ENCODE results near the gene S1PR1.
A peak's percentile ranks its signal among the peaks of the same experiment; 100 is the strongest.
"Not testable (repeated sequence)": the region's sequence is repeated elsewhere in the genome, so short reads cannot be mapped to it uniquely, and the experiment has no call there.

S1PR1 gene

GRCh38 chr1:101232182-101232581, 4.6 kb upstream of the S1PR1 start:
- not testable (repeated sequence) for ATAC-seq (replicated peaks); H3K27me3 Mint-ChIP-seq; DNase-seq; H3K9me3 Mint-ChIP-seq; H3K4me3 Mint-ChIP-seq
- Mint-ChIP-seq H3K4me1 (ENCODE audit: low read depth in 2 of 2) (peaks cover 27 to 46% of the 10 kb centered on the region in 2 donors), H3K36me3 (ENCODE audit: insufficient read depth) (peaks cover 25% of the 10 kb centered on the region), H3K27ac (peak overlapping the region in 1 of 2 donors; percentile 63)

GRCh38 chr1:101233495-101233894, 3.3 kb upstream of the S1PR1 start:
- H3K27ac Mint-ChIP-seq = peak overlapping the region; percentile 69 to 98
- ATAC-seq (replicated peaks) = no peak
- peaks cover 27 to 43% of the 10 kb centered on the region in 2 donors for H3K4me1 Mint-ChIP-seq (ENCODE audit: low read depth in 2 of 2)

GRCh38 chr1:101235216-101235695, 1.6 kb upstream of the S1PR1 start:
- Mint-ChIP-seq H3K4me1 (ENCODE audit: low read depth in 2 of 2) (peaks cover 44 to 61% of the 10 kb centered on the region in 2 donors), H3K36me3 (ENCODE audit: insufficient read depth) (peaks cover 56% of the 10 kb centered on the region), H3K4me3 (peak overlapping the region; percentile 99), H3K27me3 (no peaks in the 10 kb centered on the region), H3K9me3 (no peaks in the 10 kb centered on the region), H3K27ac (peak overlapping the region; percentile 98 to 99)
- ATAC-seq (replicated peaks) = peak; percentile 11
- peak; percentile 15 to 26 (median 16) for DNase-seq

More at GRCh38 chr1:101233495-101233894, 3.3 kb upstream of the S1PR1 start:
- no peaks in the 10 kb centered on the region for H3K9me3 Mint-ChIP-seq
- peaks cover 38% of the 10 kb centered on the region for H3K36me3 Mint-ChIP-seq (ENCODE audit: insufficient read depth)
- no peaks in the 10 kb centered on the region for H3K27me3 Mint-ChIP-seq
- DNase-seq = no peak
- H3K4me3 Mint-ChIP-seq = peak overlapping the region in 1 of 2 donors; percentile 22

GRCh38 chr1:101235696-101236515, 913 bp upstream of the S1PR1 start:
- peak overlapping the region; percentile 98 to 99 for H3K27ac Mint-ChIP-seq
- ATAC-seq (replicated peaks) (peak; percentile 41), DNase-seq (peak; percentile 56 to 62 (median 58))
- peak overlapping the region; percentile 99 for H3K4me3 Mint-ChIP-seq
- no peaks in the 10 kb centered on the region for H3K9me3 Mint-ChIP-seq
- H3K36me3 Mint-ChIP-seq (ENCODE audit: insufficient read depth) = peaks cover 62% of the 10 kb centered on the region
- H3K27me3 Mint-ChIP-seq = no peaks in the 10 kb centered on the region
- peaks cover 42 to 62% of the 10 kb centered on the region in 2 donors for H3K4me1 Mint-ChIP-seq (ENCODE audit: low read depth in 2 of 2)

GRCh38 chr1:101237229-101237837, 514 bp downstream of the S1PR1 start:
- Mint-ChIP-seq H3K9me3 (no peaks in the 10 kb centered on the region), H3K27ac (peak overlapping the region; percentile 98 to 99), H3K4me3 (peak overlapping the region; percentile 99), H3K27me3 (no peaks in the 10 kb centered on the region), H3K36me3 (ENCODE audit: insufficient read depth) (peaks cover 77% of the 10 kb centered on the region), H3K4me1 (ENCODE audit: low read depth in 2 of 2) (peaks cover 45 to 65% of the 10 kb centered on the region in 2 donors)
- DNase-seq = peak in 2 of 3 experiments; percentile 12 to 26
- no peak for ATAC-seq (replicated peaks)

GRCh38 chr1:101238031-101238628, 1.3 kb downstream of the S1PR1 start:
- DNase-seq = peak in 2 of 3 experiments; percentile 30 to 38
- H3K9me3 Mint-ChIP-seq = no peaks in the 10 kb centered on the region
- H3K27ac Mint-ChIP-seq = peak overlapping the region; percentile 98 to 99
- H3K4me3 Mint-ChIP-seq = peak overlapping the region; percentile 99
- peaks cover 84% of the 10 kb centered on the region for H3K36me3 Mint-ChIP-seq (ENCODE audit: insufficient read depth)
- peaks cover 45 to 64% of the 10 kb centered on the region in 2 donors for H3K4me1 Mint-ChIP-seq (ENCODE audit: low read depth in 2 of 2)
- H3K27me3 Mint-ChIP-seq = no peaks in the 10 kb centered on the region
- no peak for ATAC-seq (replicated peaks)

- ATAC-seq (replicated peaks) (peak; percentile 39), DNase-seq (peak; percentile 85 to 92 (median 87))
- H3K27ac Mint-ChIP-seq = peak overlapping the region; percentile 98 to 99
- no peaks in the 10 kb centered on the region for H3K27me3 Mint-ChIP-seq
- peak overlapping the region; percentile 99 for H3K4me3 Mint-ChIP-seq
- H3K9me3 Mint-ChIP-seq = no peaks in the 10 kb centered on the region
- peaks cover 43 to 65% of the 10 kb centered on the region in 2 donors for H3K4me1 Mint-ChIP-seq (ENCODE audit: low read depth in 2 of 2)
- peaks cover 87% of the 10 kb centered on the region for H3K36me3 Mint-ChIP-seq (ENCODE audit: insufficient read depth)
Measured at GRCh38 chr1:101238681-101239094, 1.9 kb downstream of the S1PR1 start.

GRCh38 chr1:101239095-101240040, 2.5 kb downstream of the S1PR1 start:
- peak; percentile 45 for ATAC-seq (replicated peaks)
- Mint-ChIP-seq H3K27me3 (no peaks in the 10 kb centered on the region), H3K36me3 (ENCODE audit: insufficient read depth) (peaks cover 92% of the 10 kb centered on the region), H3K4me3 (peak overlapping the region; percentile 99), H3K9me3 (no peaks in the 10 kb centered on the region), H3K4me1 (ENCODE audit: low read depth in 2 of 2) (peaks cover 46 to 66% of the 10 kb centered on the region in 2 donors), H3K27ac (peak overlapping the region; percentile 98 to 99)
- DNase-seq = peak; percentile 58 to 65 (median 63)

GRCh38 chr1:101240041-101240430, 3.2 kb downstream of the S1PR1 start:
- H3K27ac Mint-ChIP-seq = peak overlapping the region; percentile 98 to 99
- DNase-seq (peak in 1 of 3 experiments; percentile 6), ATAC-seq (replicated peaks) (no peak)
- H3K36me3 Mint-ChIP-seq (ENCODE audit: insufficient read depth) = peaks cover 97% of the 10 kb centered on the region
- H3K4me1 Mint-ChIP-seq (ENCODE audit: low read depth in 2 of 2) = peaks cover 45 to 64% of the 10 kb centered on the region in 2 donors
- no peaks in the 10 kb centered on the region for H3K27me3 Mint-ChIP-seq
- no peaks in the 10 kb centered on the region for H3K9me3 Mint-ChIP-seq
- peak overlapping the region; percentile 99 for H3K4me3 Mint-ChIP-seq

- H3K4me1 Mint-ChIP-seq (ENCODE audit: low read depth in 2 of 2) = peaks cover 50 to 62% of the 10 kb centered on the region in 2 donors
- no peaks in the 10 kb centered on the region for H3K9me3 Mint-ChIP-seq
- H3K4me3 Mint-ChIP-seq = peak overlapping the region; percentile 41 to 99
- no peaks in the 10 kb centered on the region for H3K27me3 Mint-ChIP-seq
- ATAC-seq (replicated peaks) (no peak), DNase-seq (no peak)
- peaks cover 82% of the 10 kb centered on the region for H3K36me3 Mint-ChIP-seq (ENCODE audit: insufficient read depth)
- H3K27ac Mint-ChIP-seq = peak overlapping the region; percentile 71 to 83
Measured at GRCh38 chr1:101241485-101242225, 4.8 kb downstream of the S1PR1 start.

- peaks cover 73% of the 10 kb centered on the region for H3K36me3 Mint-ChIP-seq (ENCODE audit: insufficient read depth)
- ATAC-seq (replicated peaks) (no peak), DNase-seq (no peak)
- peaks cover 55 to 67% of the 10 kb centered on the region in 2 donors for H3K4me1 Mint-ChIP-seq (ENCODE audit: low read depth in 2 of 2)
- H3K4me3 Mint-ChIP-seq = peak overlapping the region; percentile 33 to 99
- no peaks in the 10 kb centered on the region for H3K27me3 Mint-ChIP-seq
- no peaks in the 10 kb centered on the region for H3K9me3 Mint-ChIP-seq
- peak overlapping the region; percentile 71 to 83 for H3K27ac Mint-ChIP-seq
Measured at GRCh38 chr1:101242324-101243050, 5.7 kb downstream of the S1PR1 start.
